ENCODE results near the gene TLCD3A.
"Not testable (repeated sequence)": the region's sequence is repeated elsewhere in the genome, so short reads cannot be mapped to it uniquely, and the experiment has no call there.

TLCD3A gene

GRCh38 chr17:789931-790873, 57.8 kb downstream of the TLCD3A start:
- DNase-seq, result not testable (repeated sequence)

GRCh38 chr17:790874-791247, 58.5 kb downstream of the TLCD3A start:
- DNase-seq, result not testable (repeated sequence)

- DNase-seq, result no peak
Observed at GRCh38 chr17:791829-792228, 59.4 kb downstream of the TLCD3A start.

- DNase-seq, result no peak
Observed at GRCh38 chr17:792277-792676, 59.9 kb downstream of the TLCD3A start.

Measured in NCI-H187 (cell line).